Measurements from ENCODE around the gene MSANTD7.
A peak's percentile ranks its signal among the peaks of the same experiment; 100 is the strongest.
"Not testable (repeated sequence)": the region's sequence is repeated elsewhere in the genome, so short reads cannot be mapped to it uniquely, and the experiment has no call there.

The MSANTD7 gene

DNA sequence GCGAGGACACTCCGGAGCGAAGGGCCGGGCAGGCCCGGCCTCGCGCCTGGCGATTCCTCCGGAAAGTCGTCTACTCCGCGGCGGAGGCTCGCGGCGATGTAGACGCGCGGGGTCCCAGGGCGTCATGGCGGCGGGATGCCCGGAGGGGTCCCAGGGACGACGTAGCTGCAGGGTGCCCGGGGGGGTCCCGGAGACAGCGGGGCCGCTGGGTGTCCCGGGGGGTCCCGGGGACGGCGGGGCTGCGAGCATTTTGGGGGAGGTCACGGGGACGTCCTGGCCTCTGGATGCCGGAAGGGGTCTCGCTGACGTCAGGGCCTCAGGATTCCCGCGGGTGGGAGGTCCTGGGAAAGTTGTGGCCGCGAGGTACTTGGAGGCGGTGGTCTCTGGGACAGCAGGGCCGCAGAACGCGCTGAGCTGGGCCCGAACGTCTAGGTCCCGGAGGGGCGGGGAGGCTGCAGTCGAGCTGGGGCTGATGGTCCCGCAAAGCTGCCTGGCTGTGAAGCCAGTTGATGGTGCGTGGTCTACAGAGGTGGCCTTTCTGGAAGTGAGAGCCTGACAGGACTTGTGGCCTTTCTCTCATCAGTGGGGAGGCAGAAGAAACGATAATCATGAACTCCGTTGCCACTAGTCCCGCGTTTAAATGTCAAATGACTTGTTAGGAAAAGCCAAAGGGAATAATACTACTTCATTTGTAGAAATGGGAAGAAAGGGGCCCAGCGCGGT, 637 bp downstream of the MSANTD7 start:
- no peak for DNase-seq

DNA sequence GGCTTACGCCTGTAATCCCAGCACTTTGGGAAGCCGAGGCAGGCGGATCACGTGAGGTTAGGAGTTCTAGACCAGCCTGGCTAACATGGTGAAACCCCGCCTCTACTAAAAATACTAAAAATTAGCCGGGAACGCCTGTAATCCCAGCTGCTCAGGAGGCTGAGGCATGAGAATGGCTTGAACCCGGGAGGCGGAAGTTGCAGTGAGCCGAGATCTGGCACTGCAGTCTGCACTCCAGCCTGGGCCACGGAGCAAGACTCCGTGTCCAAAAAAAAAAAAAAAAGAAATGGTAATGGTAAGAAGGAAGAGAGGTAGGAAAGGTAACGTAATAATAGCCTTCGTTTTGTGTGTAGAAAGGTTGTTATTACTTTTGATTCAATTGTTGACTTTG, 1.2 kb downstream of the MSANTD7 start:
- no peak for DNase-seq

DNA sequence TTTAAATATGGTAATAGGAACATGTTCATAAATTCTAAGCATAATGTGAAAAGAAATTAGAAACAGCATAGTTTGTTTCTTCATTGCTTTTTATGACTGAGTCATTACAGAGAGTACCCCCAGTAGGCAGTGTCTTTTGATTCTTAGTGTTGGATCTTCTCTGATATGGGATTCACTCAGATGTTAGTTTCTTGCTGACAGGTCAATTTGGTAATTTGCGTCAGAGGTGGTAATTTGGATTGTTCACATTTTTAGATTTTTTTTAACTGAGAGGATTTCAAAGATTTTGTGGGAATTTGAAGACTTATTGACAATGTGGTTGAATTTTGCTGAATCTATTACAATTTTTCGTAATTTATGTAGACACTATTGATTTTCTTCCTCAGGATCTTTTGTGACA, 2.1 kb downstream of the MSANTD7 start:
- no peak for DNase-seq

DNA sequence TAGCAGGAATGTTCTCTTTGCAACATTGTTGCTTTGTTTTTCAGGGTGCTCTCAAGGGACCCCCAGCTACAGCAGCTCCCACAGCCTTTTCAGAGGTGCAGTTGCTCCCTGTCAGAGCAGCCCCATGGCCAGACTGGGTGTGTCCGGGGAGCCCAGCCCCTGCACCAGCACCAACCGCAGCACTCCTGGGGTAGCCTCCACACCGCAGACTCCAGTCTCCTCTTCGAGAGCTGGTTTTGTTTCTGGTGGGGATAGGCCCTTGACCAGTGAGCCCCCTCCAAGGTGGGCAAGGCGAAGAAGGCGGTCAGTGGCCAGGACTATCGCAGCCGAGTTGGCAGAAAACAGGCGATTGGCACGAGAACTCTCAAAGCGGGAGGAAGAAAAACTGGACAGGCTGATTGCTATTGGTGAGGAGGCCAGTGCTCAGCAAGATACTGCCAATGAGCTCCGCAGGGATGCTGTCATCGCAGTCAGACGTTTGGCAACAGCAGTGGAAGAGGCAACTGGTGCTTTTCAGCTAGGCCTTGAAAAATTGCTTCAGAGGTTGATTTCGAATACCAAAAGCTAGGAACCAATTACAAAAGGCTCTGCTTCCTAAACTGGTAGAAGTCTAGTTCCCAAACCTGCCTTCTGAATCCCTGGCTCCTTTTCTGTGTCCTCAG, 5.4 kb downstream of the MSANTD7 start:
- no peak for DNase-seq

DNA sequence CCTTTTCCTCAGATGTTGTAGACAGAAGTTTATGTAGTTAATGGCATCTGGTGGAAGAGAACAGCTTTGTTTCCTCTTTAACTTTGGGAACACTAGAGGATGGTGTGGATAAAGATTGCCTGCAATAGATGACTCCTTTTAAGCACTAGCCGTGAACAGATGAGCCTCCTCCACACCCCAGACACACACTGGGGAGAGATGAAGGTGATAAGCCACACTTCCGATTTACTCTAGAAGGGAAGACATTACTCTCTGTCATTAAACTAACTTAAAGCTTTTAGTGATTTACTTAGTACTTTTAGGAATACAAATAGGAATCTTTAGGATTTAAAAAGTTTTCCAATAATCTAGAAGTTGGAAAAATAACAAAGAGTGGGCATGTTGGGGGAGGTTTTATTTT, 6.8 kb downstream of the MSANTD7 start:
- DNase-seq, result no peak

DNA sequence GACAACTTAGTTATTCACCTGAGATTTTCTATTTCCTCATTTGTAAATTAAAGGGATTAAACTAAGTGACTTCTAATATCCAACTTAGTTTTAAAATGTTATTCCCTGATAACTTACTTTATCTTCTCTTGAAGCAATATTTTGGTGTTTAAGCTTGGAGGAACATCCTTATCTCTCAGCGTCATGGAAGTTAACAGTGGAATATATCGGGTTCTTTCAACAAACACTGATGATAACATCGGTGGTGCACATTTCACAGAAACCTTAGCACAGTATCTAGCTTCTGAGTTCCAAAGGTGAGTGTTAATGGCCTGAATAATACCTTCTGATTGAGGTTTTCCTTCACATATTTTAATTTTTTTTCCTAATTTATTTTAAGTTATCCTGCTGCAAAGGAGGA, 14.1 kb downstream of the MSANTD7 start:
- no peak for DNase-seq

DNA sequence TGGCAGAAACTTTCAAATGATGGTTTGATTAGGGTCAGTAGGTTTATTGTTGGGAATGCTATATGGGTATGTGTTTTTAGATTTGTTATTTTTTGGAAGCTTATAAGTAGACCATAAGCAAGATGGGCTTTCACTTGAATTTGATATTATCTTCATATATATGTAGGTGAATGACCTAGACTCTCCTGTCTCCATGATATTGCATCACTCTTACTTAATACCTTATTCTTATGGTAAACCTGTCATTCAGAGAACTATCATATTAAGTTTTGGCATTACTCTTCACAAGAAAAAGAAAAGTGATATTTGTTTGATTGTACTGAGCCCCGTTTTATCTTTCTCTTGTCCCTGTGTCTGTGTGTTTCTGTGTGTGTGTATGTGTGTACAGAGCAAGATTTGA, 17.3 kb downstream of the MSANTD7 start:
- DNase-seq, result no peak

DNA sequence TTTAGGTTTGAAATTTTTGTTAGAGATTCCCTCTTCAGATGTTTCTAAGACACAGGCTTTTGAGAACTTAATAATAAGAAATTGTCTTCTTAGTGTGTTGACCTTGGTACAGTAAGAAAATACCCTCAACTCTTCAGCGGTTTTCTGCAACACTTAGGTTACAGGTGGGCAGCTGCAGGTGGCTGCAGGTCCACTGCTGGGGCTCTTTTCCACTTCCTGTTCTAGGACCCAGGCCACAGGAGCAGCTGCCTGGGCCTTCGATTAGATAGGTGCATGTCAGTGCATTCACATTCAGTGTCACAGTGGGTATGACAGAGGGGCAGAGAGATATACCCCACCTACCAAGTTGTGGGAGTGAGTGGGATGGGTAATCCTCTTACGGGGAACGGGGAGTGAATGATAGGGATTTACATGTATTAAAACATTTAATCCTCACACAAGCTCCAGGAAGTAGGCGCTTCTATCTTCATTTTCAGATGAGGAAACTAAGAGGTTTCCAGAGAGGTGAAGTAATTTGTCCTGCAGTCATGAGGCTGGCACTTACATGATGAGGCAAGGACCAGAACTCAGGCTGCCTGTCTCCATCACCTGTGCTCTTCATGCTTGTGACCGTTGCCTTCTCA, 20.3 kb downstream of the MSANTD7 start:
- no peak for DNase-seq

DNA sequence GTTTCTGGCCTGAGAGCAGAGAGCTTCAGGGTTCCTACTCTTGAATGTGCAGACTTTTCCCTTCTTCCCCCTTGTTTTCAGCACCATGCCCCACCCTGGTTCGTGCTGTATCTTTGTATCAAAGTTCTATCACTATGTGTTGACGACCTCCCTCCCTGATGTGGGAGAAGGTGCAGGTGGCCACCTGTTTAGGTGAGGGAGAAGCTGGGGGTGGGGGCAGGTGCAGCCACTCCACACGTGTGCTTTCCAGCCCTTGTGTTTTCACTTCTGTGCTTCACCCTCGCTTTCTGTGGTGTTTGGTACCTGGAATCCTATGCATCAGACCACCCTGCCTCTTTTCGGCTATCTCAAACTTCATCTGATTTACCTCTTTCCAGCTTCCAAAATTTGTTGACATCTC, 20.9 kb downstream of the MSANTD7 start:
- DNase-seq, result no peak

DNA sequence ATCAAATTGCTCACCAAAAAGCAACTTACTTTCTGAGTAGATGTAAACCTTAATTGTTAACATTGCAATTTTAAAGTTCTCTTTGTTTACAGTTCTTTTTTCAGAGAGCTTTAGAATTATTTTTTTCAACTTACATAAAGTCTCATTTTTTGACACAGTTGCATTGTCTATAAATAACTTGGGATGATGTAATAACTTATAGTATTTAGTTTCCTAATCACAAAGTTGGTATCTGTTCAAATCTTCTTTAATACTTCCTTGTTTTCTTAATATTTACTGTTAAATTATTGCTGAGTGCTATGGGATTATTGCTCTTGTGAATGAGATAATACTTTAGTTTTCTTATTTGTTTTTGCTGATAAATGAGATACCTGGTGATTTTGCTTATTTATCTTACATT, 21.7 kb downstream of the MSANTD7 start:
- DNase-seq, result no peak

DNA sequence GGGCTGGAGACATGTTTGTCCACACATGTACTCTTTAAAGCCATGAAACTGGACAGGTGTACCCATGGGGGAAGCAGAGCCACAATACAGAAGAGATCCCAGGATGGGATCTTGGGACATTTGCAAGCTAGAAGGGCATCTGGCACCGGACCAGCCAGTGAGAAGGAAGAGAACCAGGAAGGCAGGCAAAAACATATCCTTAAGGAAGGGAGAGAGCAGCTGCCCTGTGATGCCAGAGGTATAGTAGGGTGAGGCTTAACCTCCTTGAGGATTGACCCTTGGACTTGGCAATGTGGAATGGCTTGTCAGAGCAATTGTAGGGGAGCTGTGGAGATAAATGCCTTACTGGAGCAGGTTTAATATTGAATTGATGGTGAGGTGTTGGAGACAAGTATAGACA, 22.7 kb downstream of the MSANTD7 start:
- no peak for DNase-seq

DNA sequence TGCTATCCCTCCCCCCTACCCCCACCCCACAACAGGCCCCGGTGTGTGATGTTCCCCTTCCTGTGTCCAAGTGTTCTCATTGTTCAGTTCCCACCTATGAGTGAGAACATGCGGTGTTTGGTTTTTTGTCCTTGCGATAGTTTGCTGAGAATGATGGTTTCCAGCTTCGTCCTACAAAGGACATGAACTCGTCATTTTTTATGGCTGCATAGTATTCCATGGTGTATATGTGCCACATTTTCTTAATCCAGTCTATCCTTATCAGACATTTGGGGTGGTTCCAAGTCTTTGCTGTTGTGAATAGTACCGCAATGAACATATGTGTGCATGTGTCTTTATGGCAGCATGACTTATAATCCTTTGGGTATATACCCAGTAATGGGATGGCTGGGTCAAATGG, 26.4 kb downstream of the MSANTD7 start:
- DNase-seq, result not testable (repeated sequence)

DNA sequence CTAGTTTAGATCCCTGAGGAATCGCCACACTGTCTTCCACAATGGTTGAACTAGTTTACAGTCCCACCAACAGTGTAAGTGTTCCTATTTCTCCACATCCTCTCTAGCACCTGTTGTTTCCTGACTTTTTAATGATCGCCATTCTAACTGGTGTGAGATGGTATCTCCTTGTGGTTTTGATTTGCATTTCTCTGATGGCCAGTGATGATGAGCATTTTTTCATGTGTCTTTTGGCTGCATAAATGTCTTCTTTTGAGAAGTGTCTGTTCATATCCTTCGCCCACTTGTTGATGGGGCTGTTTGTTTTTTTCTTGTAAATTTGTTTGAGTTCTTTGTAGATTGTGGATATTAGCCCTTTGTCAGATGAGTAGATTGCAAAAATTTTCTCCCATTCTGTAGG, 26.8 kb downstream of the MSANTD7 start:
- not testable (repeated sequence) for DNase-seq

DNA sequence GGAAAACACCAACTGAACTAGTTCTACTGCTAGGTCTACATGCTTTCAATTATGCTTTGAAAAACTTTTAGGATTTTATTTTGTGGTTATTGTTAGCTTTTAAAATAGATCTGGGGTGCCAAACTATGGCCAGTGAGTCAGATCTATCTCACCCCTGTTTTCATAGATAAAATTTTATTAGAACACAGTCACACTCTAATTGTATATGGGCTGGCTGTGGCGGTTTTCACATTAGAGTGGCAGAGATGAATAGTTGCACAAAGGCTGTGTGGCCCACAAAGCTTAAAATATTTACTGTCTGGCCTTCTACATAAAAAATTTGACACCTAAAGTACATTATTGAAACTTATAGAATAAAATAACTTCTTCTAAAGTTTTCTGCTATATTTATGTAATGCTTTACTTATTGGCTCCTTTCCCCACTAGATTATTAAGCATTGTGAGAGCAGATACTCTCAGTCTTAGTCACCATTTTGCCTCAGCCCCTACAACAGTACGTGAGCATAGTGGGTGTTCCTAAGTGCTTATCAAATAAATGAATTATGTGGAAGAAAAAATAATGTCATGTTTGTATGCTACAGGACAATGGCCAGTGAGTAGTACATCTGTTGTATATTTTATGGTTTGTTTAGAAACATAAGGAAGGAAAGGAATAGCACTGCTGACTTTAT, 35.1 kb downstream of the MSANTD7 start:
- no peak for DNase-seq

DNA sequence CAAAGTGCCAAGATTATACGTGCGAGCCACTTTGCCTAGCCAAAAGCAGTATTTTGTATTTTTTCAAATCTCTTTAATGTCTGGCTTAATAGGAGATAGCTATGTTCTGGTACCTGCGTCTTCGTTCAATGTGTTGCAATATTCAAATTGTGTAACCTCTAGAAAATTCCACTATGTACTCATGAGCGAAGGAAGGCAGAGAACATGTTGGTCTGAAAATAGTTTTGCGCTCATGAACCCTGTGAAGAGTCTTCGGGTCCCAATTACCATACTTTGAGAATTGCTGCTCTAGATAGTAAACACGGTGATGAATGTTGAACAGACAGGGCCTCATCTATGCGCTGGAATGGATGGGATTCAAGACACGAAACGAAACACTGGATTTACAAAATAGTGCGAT, 37.8 kb downstream of the MSANTD7 start:
- no peak for DNase-seq

DNA sequence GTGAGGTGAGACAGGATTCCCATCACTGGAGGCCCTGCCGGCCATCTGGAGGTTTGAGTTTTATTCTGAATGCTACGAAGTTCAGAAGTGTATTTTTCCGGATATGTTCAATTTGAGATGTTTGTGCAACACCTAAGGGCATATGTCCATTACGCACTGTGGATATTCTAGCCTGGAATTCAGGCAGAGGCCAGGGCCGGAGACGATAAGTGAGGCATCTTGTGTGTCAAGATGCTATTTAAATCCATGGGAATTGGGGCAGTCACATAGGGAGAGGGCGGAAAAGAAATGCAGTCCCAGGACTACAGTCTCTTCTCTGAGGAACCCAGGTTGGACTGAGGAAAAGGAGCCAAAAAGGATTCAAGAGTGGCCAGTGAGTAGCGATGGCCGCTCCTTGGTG, 38.7 kb downstream of the MSANTD7 start:
- no peak for DNase-seq

DNA sequence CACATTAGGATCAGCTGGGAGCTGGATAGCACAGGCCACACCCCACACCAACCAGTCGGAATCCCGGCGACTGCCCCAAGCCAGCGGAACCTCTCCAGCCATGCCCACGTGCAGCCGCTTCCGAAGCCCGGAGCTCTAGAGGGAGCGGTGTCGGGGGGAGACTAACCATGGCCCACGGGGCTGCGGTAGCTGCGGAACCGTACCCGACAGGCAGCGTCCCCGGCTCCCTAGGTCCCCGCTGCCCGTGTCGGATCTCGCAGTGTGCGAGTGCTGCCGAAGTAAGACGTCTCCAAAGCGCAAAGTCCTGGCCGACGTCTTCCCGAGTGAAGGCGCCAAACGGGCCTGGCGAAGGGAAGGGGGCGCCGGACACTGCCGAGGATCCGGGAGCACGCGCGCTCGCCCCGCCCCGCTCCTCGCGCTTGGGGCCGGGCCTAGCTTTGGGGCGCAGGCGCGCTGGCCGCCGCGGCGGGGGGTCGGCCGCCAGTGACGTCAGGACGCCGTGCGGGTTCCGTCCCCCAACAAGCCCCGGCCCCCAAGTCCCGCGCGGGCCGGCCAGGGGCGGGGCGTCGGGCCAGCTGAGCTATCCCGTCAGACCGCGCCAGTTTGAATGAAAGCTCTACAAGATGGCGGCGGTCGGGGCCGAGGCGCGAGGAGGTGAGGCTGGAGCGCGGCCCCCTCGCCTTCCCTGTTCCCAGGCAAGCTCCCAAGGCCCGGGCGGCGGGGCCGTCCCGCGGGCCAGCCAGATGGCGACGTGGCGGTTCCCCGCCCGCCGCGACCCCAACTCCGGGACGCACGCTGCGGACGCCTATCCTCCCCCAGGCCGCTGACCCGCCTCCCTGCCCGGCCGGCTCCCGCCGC, 40.4 kb downstream of the MSANTD7 start, which contains the start of gene SUV39H2:
Gene SUV39H2, plus strand, starts transcription at position 601 of the 858 bp plus-strand sequence. Its CDS starts 23 bp downstream, at position 624.
- DNase-seq, result peak; percentile 91

DNA sequence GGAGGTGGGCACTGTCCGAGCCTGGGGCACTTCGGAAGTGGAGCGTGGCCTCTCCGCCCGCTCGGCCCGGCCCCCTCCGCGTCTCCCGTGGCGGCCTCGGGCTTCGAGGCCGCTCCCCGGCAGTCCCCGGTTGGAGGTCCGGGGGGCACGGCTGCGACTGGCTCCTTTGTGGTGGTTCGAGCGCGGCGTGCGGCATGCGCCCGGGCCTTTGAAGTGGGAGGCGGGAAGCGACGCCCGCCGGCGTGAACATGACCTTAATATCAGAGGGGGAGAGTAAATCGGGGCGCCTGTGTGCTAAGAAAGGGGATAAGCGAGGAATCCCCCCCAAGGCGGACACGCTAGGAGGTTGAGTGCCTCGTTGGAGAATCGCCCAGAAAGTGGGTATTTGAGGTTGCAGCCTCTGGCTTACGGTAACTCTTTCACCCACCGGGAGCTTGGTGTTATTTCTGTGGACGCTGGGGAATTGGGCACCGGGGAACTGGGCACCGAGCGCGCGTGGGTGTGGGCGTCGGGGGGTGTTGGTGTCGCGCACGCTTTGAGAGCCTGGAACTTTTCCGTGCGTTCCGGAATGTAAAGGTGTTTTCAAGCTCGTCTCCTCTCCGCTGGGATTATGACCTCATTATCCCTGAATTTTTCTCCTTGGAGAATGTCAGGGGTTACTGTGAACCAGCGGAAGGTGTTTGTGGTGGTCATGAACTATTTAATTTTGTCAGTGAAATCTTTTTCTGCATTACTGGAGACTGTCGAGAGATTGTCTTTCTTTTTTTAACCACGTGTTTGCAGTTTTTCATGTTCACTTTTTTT, 41.2 kb downstream of the MSANTD7 start:
- DNase-seq, result peak; percentile 47

DNA sequence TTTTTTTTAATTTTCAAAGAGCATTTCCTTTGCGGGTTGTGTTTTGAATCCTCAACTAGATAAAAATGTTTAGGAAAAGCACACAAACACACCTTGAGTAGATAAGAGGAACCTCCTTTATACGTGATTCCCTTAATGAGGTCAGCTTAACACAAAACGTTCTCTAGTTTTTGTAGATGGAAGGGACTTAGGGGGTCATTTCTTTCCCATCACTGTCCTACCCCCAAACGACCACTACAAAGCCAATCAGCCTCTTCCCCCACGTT, 41.8 kb downstream of the MSANTD7 start:
- DNase-seq, result no peak

DNA sequence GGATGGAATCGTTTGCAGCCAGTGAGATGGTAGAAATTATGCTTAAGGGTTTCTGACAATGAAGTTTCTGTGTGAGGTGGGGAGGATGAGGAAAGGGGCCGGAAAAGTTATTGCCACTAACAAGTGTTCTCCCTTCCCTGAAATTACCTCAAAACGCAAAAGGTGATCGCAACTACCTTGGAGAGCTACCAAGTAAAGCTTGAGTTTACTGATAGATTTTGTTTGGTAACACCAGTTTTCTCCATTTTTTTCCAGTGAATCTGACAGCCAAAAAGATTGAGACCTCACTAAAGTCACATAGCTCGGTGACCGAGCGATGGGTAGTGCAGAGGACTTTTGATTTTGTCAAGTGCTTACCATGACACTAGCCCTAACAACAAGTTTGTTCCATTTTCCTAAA, 42.1 kb downstream of the MSANTD7 start:
- DNase-seq, result no peak

DNA sequence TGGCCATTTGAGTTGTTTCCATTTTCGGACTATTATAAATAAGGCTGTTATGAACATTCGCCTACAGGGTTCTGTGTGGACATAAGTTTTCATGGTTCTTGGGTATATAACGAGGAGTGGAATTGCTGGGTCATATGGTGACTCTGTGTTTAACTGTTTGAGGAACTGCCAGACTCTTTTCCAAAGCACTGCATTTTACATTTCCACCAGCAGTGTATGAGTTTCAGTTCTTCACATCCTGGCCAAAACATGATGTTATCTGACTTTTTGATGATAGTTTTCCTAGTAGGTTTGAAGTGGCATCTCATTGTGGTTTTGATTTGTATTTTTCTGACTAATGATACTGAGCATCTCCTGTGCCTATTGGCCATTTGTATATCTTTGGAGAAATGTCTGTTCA, 46.0 kb downstream of the MSANTD7 start:
- no peak for DNase-seq

All from KG1 (cell line).